Mammary epithelial cell (primary cell): ENCODE results near the gene HGD.

Source experiments
- EZH2 ChIP-seq: IDR thresholded peaks from 2 replicates; pipeline ENCODE4 v1.6.1; 2012; ENCODE audit warnings: low read length, inconsistent platforms, borderline replicate concordance
- TF ChIP-seq, protein P1 (sequence below), 2 donors: IDR thresholded peaks in 1 of 2; conservative IDR thresholded peaks in 1 of 2; 2 replicates each; pipeline ENCODE4 v1.5.1; 2011 to 2012; ENCODE audit warnings: inconsistent platforms in 2 of 2, low read length in 2 of 2, mild to moderate bottlenecking in 2 of 2, control low read depth in 1 of 2, low read depth in 1 of 2; ENCODE audit not compliant: insufficient read depth in 1 of 2; ENCODE audit errors: extremely low read depth in 1 of 2

DNA sequence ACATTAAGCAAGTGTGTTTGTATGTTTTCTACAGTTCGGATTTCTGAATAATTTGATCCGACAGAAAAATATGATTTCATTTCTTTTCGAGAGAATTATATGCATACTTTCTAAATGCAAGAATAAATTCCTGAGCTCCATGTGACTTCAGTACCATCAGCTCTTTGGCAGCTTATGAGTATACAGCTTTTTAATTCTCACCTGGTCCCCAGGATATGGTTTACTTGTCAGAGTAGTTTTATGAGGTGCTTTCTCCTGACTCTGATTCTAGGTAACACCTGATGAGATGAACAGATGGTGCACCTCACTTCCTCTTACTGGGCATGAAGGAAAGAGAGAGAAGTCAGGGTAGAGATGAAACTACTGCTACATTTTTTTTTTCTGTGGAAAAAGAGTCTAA is 3.1 kb downstream of the HGD start:
- no peak for TF ChIP-seq EZH2
- TF ChIP-seq, protein P1, sequence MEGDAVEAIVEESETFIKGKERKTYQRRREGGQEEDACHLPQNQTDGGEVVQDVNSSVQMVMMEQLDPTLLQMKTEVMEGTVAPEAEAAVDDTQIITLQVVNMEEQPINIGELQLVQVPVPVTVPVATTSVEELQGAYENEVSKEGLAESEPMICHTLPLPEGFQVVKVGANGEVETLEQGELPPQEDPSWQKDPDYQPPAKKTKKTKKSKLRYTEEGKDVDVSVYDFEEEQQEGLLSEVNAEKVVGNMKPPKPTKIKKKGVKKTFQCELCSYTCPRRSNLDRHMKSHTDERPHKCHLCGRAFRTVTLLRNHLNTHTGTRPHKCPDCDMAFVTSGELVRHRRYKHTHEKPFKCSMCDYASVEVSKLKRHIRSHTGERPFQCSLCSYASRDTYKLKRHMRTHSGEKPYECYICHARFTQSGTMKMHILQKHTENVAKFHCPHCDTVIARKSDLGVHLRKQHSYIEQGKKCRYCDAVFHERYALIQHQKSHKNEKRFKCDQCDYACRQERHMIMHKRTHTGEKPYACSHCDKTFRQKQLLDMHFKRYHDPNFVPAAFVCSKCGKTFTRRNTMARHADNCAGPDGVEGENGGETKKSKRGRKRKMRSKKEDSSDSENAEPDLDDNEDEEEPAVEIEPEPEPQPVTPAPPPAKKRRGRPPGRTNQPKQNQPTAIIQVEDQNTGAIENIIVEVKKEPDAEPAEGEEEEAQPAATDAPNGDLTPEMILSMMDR (conservative IDR thresholded peaks at IDR 0.05 in 1 of 2, IDR thresholded peaks at IDR 0.05 in 1 of 2; ENCODE audit: extremely low read depth in 1 of 2, insufficient read depth in 1 of 2, low read depth in 1 of 2, low read length in 2 of 2): no peak
